ENCODE results near the gene LRRC56. TPM values are rescaled to one million over a fixed set of nuclear protein-coding genes. Genes with fewer than 3 reads are reported as not detected.

Gene LRRC56
- total RNA-seq, 3 donors from 2014 or later = 0.16 to 1.6 (median 1.3) TPM

DNA sequence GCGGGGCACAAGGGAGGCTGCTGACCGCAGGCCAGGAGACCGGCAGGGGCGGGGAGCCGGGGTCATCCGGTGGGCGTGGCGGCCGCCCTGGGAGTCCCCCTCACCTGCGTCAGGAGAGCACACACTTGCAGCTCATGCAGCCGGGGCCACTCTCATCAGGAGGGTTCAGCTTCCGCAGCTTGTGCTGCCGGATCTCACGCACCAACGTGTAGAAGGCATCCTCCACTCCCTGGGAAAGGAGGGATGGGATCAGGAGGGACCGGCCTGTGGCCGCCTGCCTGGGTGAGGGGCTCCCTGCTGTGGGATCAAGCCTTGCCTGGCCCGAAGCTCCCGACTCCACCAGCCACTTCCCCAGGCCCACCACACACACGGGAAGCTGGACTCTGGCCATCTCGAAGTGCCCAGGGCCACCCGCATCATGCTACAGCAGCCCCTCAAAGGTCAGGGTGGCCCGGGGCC is 4.8 kb upstream of the LRRC56 start:
- H3K27ac ChIP-seq = no peak overlapping the region
- no peaks in the 10 kb centered on the region for H3K9me3 ChIP-seq
- peaks cover 8 to 18% of the 10 kb centered on the region in 2 donors for H3K4me1 ChIP-seq
- no peaks in the 10 kb centered on the region for H3K36me3 ChIP-seq
- intact Hi-C loops (cut with DNase I; ENCODE audit: low total_unique reads) = no loop called here
- DNase-seq (ENCODE audit: low spot score in 2 of 2) = no peak
- H3K4me3 ChIP-seq = no peak overlapping the region
- TF ChIP-seq CTCF (IDR thresholded peaks at IDR 0.05) (no peak), POLR2AphosphoS5 (IDR thresholded peaks at IDR 0.05) (no peak), POLR2A (IDR thresholded peaks at IDR 0.05) (no peak)
- no peaks in the 10 kb centered on the region for H3K27me3 ChIP-seq

- H3K27me3 ChIP-seq = no peaks in the 10 kb centered on the region
- DNase-seq (ENCODE audit: low spot score in 2 of 2) = no peak
- H3K36me3 ChIP-seq = no peaks in the 10 kb centered on the region
- peaks cover 8 to 18% of the 10 kb centered on the region in 2 donors for H3K4me1 ChIP-seq
- no peak for TF ChIP-seq POLR2A (IDR thresholded peaks at IDR 0.05)
- no peak for TF ChIP-seq POLR2AphosphoS5 (IDR thresholded peaks at IDR 0.05)
- TF ChIP-seq CTCF (IDR thresholded peaks at IDR 0.05) = no peak
- intact Hi-C loops (cut with DNase I; ENCODE audit: low total_unique reads) = no loop called here
- no peaks in the 10 kb centered on the region for H3K9me3 ChIP-seq
- H3K4me3 ChIP-seq = peak overlapping the region in 1 of 3 donors; percentile 74
- no peak overlapping the region for H3K27ac ChIP-seq
Observed at GRCh38 chr11:532986-533585, 4.2 kb upstream of the LRRC56 start.

DNA sequence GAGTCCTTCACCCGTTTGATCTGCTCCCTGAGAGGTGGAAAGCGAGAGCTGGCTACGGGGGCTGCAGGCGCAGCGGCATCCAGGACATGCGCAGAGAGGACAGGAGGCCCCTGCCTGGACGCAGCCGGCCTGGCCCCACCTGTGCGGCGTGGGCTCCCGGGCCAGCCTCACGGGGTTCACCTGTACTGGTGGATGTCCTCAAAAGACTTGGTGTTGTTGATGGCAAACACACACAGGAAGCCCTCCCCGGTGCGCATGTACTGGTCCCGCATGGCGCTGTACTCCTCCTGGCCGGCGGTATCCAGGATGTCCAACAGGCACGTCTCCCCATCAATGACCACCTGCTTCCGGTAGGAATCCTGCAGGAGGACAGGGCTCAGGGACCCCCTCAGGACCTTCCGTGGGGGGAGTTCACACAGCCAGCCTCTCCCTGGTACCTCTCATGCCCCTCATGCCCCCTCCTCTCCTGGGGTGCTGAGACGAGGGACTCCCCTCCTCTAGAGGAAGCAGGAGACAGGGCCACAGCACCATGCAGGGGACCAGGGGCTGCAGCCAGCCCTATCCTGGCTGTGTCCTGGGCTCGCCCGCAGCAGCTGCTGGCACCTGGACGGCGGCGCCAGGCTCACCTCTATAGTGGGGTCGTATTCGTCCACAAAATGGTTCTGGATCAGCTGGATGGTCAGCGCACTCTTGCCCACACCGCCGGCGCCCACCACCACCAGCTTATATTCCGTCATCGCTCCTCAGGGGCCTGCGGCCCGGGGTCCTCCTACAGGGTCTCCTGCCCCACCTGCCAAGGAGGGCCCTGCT is 3.5 kb upstream of the LRRC56 start:
- Histone ChIP-seq H3K9me3 (no peaks in the 10 kb centered on the region), H3K4me1 (peaks cover 8 to 18% of the 10 kb centered on the region in 2 donors), H3K4me3 (peak overlapping the region; percentile 74 to 89 (median 84)), H3K27ac (peak overlapping the region in 1 of 2 donors; percentile 83), H3K36me3 (no peaks in the 10 kb centered on the region), H3K27me3 (no peaks in the 10 kb centered on the region)
- DNase-seq (ENCODE audit: low spot score in 2 of 2) = no peak
- intact Hi-C loops (cut with DNase I; ENCODE audit: low total_unique reads) = no loop called here
- no peak for TF ChIP-seq CTCF (IDR thresholded peaks at IDR 0.05)
- TF ChIP-seq POLR2AphosphoS5 (IDR thresholded peaks at IDR 0.05) = no peak
- TF ChIP-seq POLR2A (IDR thresholded peaks at IDR 0.05) = no peak

GRCh38 chr11:534396-535209 is 2.7 kb upstream of the LRRC56 start:
- intact Hi-C loops (cut with DNase I; ENCODE audit: low total_unique reads) = no loop called here
- no peaks in the 10 kb centered on the region for H3K36me3 ChIP-seq
- DNase-seq (ENCODE audit: low spot score in 2 of 2) = peak; percentile 72 to 82
- TF ChIP-seq POLR2AphosphoS5 (IDR thresholded peaks at IDR 0.05) (peak; percentile 20 to 46 (median 42)), POLR2A (IDR thresholded peaks at IDR 0.05) (no peak)
- H3K9me3 ChIP-seq = no peaks in the 10 kb centered on the region
- H3K4me1 ChIP-seq = peaks cover 8 to 18% of the 10 kb centered on the region in 2 donors
- H3K27ac ChIP-seq = peak overlapping the region; percentile 83 to 86
- peak overlapping the region; percentile 74 to 89 (median 84) for H3K4me3 ChIP-seq
- no peaks in the 10 kb centered on the region for H3K27me3 ChIP-seq

GRCh38 chr11:535210-535518 is 2.2 kb upstream of the LRRC56 start:
- H3K27ac ChIP-seq = peak overlapping the region; percentile 83 to 86
- H3K27me3 ChIP-seq = no peaks in the 10 kb centered on the region
- TF ChIP-seq POLR2AphosphoS5 (IDR thresholded peaks at IDR 0.05) (no peak), CTCF (IDR thresholded peaks at IDR 0.05) (no peak), POLR2A (IDR thresholded peaks at IDR 0.05) (no peak)
- peak overlapping the region; percentile 74 to 89 (median 84) for H3K4me3 ChIP-seq
- H3K36me3 ChIP-seq = no peaks in the 10 kb centered on the region
- intact Hi-C loops (cut with DNase I; ENCODE audit: low total_unique reads) = no loop called here
- no peaks in the 10 kb centered on the region for H3K9me3 ChIP-seq
- H3K4me1 ChIP-seq = peaks cover 8 to 18% of the 10 kb centered on the region in 2 donors
- no peak for DNase-seq (ENCODE audit: low spot score in 2 of 2)

Measured in breast epithelium (tissue), 4 donors.